Activated naive CD8-positive, alpha-beta T cell (primary cell): Measurements from ENCODE around the gene IVD.

Experiments
- H3K27ac Mint-ChIP-seq: one replicate; pipeline ENCODE4 v1.8.0; 2021; ENCODE audit warnings: mixed read lengths
- H3K27me3 Mint-ChIP-seq: one replicate; pipeline ENCODE4 v1.8.0; 2021; ENCODE audit warnings: mixed read lengths
- H3K36me3 Mint-ChIP-seq: one replicate; pipeline ENCODE4 v1.8.0; 2021; ENCODE audit warnings: mixed read lengths
- H3K4me1 Mint-ChIP-seq: one replicate; pipeline ENCODE4 v1.8.0; 2021; ENCODE audit warnings: low read depth, mixed read lengths
- H3K4me3 Mint-ChIP-seq: one replicate; pipeline ENCODE4 v1.8.0; 2021; ENCODE audit warnings: mild to moderate bottlenecking, mixed read lengths
- H3K9me3 Mint-ChIP-seq: one replicate; pipeline ENCODE4 v1.8.0; 2021; ENCODE audit warnings: low read depth, mixed read lengths

Gene IVD

DNA sequence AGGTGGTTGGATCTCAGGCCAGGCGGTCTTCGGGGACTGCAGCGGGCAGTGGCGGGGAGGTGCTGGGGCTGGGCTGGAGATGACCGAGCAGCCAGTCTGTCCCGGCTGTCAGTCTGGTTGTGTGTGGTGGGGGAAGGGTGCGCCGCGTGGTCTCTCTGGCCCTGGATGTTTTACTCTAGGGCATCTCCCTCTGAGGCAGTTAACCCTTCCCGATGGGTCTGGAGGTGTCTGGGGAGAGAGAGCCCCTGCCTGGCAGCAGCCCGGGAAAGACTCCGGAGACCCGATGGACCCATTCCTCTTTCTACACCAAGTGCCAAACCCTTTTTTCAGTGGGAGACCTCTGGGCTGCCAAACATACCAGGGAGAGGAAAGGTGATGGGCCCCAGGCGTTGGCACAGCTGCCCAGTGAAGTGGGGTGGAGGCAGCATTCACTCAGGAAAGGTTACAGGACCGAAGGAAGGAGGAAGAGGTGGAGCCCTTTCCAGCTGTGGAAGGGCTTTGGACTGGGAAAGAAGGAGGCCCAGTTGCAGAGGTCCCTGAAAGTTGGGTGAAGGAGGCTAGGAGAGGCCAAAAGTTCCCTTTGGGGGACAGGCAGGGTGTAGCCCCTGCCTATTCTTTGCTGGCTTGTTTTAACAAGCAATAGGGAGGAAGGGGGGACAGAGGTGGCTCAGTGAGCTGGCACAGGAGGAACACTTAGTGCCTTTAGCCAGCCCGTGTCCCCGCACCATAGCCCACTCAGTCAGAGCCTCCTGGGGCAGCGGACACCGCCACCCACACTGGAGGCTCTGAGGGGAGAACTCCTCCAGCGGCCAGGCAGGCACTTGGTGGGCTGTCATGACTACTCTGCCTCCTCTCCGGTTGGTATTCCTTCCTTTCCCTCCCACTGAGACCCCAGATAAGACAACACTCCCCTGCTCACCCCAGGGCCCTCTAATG is 32.4 kb downstream of the IVD start:
- Mint-ChIP-seq H3K4me1 (peaks cover 35% of the 10 kb centered on the region), H3K9me3 (no peaks in the 10 kb centered on the region), H3K4me3 (no peak overlapping the region), H3K36me3 (no peaks in the 10 kb centered on the region), H3K27ac (no peak overlapping the region), H3K27me3 (peaks cover 5% of the 10 kb centered on the region)

DNA sequence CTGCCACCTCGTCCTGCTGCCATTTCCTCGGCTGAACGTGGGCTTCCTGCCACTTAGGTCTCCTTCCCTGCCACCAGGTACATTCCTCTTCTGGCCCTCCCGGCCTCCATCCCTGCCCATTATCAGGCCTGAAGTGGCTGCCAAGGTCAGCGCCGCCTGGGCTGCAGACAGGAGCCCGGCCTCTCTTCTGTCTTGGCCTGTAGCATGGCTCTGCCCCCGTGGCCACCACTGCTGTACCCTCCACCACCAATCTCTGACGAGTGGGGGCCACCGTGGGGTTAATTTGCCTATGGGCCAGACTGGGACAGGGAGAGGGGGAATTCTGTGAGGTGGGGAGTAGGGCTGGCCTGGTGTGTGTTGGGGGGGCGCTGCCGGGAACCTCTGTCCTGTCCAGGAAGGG is 33.1 kb downstream of the IVD start:
- Mint-ChIP-seq H3K36me3 (no peaks in the 10 kb centered on the region), H3K9me3 (no peaks in the 10 kb centered on the region), H3K4me1 (peaks cover 42% of the 10 kb centered on the region), H3K4me3 (no peak overlapping the region), H3K27me3 (peaks cover 5% of the 10 kb centered on the region), H3K27ac (no peak overlapping the region)

DNA sequence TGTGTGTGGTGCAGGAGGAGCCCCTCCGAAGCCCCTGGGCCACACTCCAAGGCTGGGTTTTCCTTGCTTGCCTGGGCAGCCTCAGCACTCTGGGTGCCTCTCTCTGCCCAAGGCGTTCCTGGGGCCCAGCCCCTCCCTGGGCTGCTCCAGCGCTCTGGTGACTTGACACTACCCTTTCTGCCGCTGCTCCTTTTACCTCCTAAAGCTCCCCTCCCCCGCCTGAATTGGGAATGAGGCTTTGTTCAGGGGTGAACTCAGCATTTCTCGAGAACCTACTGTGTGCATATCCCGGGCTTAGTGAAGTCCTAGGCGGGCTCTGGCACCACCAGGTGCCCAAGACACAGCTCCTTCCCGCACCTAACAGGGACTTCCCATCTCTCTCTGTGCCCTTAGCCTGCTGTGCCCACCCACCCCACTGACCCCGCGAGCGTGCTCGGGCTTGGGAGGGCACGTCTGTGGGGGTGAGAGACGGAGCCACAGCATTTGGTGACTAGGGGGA is 33.9 kb downstream of the IVD start:
- peaks cover 50% of the 10 kb centered on the region for H3K4me1 Mint-ChIP-seq
- H3K36me3 Mint-ChIP-seq = no peaks in the 10 kb centered on the region
- H3K4me3 Mint-ChIP-seq = peak overlapping the region; percentile 95
- H3K9me3 Mint-ChIP-seq = no peaks in the 10 kb centered on the region
- H3K27ac Mint-ChIP-seq = peak overlapping the region; percentile 80
- peaks cover 5% of the 10 kb centered on the region for H3K27me3 Mint-ChIP-seq

DNA sequence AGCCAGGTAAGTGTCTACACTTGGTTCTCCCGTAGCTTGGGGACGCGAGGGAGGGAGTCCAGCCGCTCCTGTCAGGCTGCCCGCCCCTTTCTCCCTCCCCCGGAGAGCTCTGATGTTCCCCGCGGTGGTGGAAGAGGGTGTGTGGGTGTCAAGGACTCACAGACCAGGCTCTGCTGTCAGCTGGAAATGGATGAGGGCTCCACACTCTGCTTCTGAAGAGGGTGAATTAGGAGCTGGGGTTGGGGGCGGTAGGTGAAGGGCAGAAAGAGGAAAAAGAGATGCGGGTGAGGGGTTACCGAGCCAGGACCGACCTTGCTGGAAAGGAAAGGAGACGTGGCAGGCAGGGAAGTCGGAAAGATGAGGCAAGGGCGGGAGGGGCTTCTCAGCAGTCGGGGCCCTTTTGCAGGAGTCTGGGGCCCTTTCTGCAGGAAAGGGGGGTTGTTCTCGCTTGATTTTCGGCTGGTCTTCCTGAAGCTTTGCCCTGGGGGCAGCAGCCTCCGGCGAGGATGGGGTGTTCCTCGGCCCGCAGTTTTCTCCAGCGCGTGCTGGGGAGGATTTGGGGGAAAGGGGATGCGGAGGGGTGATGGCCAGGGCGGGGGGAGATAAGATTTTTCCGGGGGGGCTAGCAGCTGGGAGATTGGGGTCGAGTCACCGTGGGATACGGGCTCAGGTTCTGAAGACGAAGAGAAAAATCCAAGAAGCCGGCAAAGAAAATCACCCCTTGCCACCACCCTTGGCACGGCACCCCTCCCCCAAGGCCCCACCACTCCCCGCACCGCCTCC is 34.6 kb downstream of the IVD start:
- peaks cover 52% of the 10 kb centered on the region for H3K4me1 Mint-ChIP-seq
- peaks cover 5% of the 10 kb centered on the region for H3K27me3 Mint-ChIP-seq
- H3K9me3 Mint-ChIP-seq = no peaks in the 10 kb centered on the region
- H3K36me3 Mint-ChIP-seq = no peaks in the 10 kb centered on the region
- H3K4me3 Mint-ChIP-seq = peak overlapping the region; percentile 95
- H3K27ac Mint-ChIP-seq = peak overlapping the region; percentile 80

DNA sequence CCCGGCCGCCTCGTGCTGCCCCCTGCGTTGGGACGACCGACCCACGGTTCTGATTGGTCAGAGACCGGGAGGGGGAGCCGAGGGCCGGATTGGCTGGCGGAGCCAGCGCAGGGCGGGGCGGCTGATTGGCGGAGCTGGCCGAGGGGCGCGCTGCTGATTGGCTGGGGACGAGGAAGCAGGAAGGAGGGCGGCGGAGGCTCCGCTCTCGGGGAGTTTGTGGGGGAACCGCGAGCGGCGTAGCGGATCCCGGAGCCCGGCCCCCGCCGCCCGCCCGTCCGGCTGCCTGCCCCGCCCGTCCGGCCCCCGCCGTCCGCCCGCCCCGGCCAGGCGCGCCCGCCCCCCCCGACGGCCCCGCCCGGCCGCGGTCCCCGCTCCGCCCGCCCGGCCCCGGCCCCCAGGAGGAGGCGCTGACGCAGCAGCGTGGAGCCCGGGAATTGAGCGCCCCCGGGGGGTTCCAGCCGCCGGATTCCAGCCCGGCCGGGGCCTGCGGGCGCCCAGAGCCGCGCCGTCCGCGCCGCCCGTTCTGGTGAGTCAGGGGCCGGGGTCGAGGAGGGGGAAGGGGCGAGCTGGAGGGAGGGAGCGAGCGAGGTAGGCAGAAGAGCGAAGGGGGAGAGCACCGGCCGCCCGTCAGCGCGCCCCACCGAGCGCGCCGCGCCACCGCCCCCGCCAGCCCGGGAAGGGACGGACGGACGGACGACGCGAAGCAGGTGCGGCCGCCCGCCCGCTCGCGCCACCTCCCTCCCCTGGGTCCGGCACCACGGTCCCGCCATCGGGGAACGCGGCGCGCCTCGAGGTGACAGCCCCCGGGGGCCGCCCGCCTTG is 35.4 kb downstream of the IVD start, which contains the start of gene BAHD1:
TSS of gene BAHD1 (plus strand) at position 211 of the 822 bp plus-strand sequence. CDS start 17,512 bp downstream, outside the sequence.
- Mint-ChIP-seq H3K36me3 (no peaks in the 10 kb centered on the region), H3K9me3 (no peaks in the 10 kb centered on the region), H3K4me1 (peaks cover 53% of the 10 kb centered on the region), H3K27me3 (peaks cover 3% of the 10 kb centered on the region), H3K4me3 (peak within 1 kb of the TSS; percentile 95), H3K27ac (peak within 1 kb of the TSS; percentile 80)

DNA sequence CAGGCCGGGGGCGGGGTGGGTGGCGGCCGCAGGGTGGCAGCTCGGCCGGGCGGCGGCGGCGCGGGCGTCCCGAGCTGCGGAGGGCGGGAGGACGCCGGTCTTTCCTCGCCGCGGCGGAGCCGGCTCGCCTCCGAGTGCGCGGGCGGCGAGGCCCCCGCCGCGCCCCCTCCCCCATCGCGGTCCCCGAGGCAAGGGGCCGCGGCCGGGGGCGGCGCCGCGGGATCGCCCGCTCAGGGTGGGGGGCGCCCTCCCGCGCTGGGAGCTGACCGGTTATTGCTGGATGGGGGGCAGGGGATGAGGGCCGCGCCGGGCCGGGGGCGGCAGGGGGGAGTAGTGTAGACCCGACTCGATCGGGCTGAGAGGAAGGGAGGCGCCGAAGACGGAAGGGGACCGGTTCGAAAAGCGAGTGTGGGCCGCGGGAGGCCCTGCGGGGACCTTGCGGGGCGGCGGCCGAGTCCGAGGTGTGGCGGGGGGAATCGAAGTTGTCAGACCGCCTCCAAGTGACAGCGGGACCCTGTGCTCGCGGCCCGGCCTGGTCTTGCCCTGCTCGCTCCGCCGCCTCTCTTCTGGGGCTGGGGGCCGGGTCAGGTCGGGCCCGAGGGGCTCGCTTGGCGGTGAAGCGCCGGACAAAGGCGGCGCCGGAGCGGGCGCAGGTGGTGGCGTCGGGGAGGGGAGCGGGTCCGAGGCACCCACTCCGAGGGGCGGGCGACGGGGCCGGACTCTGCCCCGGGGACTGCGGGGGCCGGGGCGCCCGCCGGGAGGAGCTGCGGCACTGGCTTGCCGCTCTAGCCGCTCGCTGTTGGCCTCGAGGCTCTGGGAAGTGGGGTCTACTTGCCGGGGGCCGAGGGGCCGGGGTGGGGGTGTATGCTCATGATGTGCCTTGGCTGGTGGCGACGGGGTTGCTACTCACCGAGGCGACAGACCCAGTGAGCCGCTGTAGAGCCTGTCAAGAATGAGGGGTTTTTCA is 36.3 kb downstream of the IVD start:
- Mint-ChIP-seq H3K4me1 (peaks cover 49% of the 10 kb centered on the region), H3K9me3 (no peaks in the 10 kb centered on the region), H3K4me3 (peak overlapping the region; percentile 89), H3K27me3 (peaks cover 3% of the 10 kb centered on the region), H3K36me3 (no peaks in the 10 kb centered on the region), H3K27ac (peak overlapping the region; percentile 77)

DNA sequence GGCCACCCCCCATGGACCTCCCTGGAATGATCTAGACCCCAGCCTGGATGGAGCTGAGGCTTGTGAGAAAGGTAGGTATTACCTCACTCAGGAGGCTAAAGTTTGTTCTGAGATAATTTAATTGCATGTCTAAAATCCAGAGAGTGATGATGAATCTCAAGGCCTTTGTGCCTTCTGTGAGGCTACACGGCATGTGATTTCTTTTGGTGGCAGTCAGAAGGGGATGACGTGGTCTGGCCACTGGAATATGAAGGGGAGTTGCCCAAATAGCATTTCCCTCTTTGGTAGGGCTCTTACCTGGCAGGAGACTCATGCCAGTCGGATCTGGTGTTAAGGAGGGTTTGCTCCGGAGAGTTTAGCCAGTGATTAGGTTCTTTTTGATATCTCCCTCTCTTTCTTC is 37.7 kb downstream of the IVD start:
- no peaks in the 10 kb centered on the region for H3K36me3 Mint-ChIP-seq
- H3K4me1 Mint-ChIP-seq = peaks cover 46% of the 10 kb centered on the region
- no peaks in the 10 kb centered on the region for H3K9me3 Mint-ChIP-seq
- no peak overlapping the region for H3K27ac Mint-ChIP-seq
- H3K27me3 Mint-ChIP-seq = peaks cover 3% of the 10 kb centered on the region
- peak overlapping the region; percentile 89 for H3K4me3 Mint-ChIP-seq

DNA sequence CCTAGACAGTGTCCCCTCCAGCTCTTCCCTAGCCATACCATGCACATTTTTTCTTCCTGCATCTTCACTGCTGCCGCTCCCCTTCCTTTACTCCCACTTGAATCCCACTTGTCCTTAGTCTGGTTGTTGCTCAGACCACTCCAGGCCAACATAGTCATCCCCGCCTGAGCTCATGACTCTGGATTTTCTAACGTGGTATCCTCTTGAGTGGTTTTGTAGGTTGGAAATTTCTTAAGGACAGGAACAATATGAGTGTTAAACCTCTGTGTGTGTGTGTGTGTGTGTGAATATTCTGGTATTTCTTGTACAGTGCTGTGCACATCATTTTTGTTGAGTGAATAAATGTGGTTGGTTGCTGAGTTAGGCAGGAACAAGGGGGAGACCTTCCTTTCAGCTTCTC is 38.3 kb downstream of the IVD start:
- Mint-ChIP-seq H3K4me3 (peak overlapping the region; percentile 89), H3K4me1 (peaks cover 48% of the 10 kb centered on the region), H3K27me3 (peaks cover under 1% of the 10 kb centered on the region), H3K27ac (no peak overlapping the region), H3K36me3 (no peaks in the 10 kb centered on the region), H3K9me3 (no peaks in the 10 kb centered on the region)

DNA sequence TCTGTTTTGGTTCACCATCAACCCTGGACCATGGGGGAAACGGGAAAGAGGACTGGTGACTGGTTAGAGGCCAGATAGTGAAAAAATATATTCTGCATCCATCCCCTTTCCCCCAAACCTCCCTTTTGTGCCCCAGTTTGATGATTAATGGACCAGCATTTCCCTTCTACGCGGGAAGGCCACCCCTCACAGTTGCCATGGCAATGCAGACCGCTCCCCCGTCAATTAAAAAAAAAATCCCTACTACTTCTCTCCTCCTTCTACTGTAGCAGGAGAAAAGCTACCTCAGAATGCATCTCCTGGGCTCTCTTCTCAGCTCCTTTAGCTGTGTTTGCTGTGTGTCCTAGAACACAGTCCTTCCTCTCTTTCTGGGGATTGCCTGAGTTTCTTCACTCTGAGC is 39.1 kb downstream of the IVD start:
- Mint-ChIP-seq H3K9me3 (no peaks in the 10 kb centered on the region), H3K4me1 (peaks cover 51% of the 10 kb centered on the region), H3K36me3 (no peaks in the 10 kb centered on the region), H3K27ac (no peak overlapping the region), H3K4me3 (no peak overlapping the region), H3K27me3 (no peaks in the 10 kb centered on the region)

DNA sequence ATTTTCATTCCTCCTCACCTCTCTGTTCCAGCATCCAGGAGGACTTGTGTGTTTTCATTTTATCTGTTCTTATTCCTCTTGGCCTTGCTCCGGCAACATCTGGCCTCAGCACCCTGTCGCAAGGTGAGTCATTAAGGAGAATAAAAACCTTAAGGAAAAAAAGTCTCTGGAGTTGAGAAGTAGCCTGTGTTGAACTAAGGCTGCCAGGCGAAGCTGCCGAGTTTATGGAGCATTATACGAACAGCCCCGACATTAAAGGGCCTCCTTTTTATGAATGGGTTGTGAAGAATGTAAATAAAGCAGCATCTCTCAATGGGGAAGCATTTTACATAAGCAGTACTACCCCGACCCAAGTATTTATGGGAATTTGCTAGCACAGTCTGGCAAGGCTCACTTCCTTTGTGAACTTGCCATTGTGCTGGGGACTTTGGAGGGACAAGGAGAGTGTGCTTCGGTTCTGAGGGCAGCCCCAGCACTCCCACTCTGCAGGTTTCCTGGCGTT is 39.9 kb downstream of the IVD start:
- Mint-ChIP-seq H3K4me3 (no peak overlapping the region), H3K27ac (no peak overlapping the region), H3K4me1 (peaks cover 54% of the 10 kb centered on the region), H3K36me3 (no peaks in the 10 kb centered on the region), H3K9me3 (no peaks in the 10 kb centered on the region), H3K27me3 (no peaks in the 10 kb centered on the region)

DNA sequence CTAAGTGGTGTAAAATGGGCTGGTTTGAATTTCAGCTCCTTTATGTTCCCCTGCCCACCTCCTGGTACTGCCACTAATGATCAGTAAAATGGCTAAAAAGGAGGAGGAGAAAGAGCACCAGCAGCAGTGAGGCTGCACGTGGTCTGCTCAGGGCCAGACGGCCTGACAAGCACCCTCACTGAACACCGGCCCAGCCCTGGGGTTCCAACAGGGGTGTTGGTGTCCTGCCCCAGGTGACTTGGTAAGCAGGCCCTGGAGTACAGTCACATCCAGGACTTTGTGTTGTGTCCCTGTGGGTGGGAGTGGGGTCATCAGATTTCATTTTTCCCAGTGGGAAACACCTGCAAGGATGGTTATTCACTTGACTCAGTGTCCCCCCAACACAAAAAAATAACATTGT is 40.5 kb downstream of the IVD start:
- Mint-ChIP-seq H3K4me3 (no peak overlapping the region), H3K4me1 (peaks cover 58% of the 10 kb centered on the region), H3K9me3 (no peaks in the 10 kb centered on the region), H3K36me3 (no peaks in the 10 kb centered on the region), H3K27ac (no peak overlapping the region), H3K27me3 (no peaks in the 10 kb centered on the region)

DNA sequence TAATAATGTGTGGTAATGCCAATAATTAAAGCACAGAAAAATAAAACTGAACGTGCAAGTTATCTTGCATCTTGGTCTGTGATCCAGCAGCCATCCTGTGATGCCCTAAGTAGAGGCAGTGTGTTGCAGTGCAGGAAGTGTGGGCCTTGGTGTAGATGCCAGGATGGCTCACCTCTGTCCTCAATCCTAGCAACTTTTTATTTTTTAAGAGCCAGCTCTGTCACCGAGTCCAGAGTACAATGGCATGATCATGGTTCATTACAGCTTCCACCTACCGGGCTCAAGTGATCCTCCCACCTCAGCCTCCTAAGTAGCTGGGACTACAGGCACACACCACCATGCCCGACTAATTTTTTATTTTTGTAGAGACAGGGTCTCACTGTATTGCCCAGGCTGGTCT is 42.8 kb downstream of the IVD start:
- Mint-ChIP-seq H3K4me1 (peaks cover 69% of the 10 kb centered on the region), H3K36me3 (no peaks in the 10 kb centered on the region), H3K27me3 (no peaks in the 10 kb centered on the region), H3K9me3 (no peaks in the 10 kb centered on the region), H3K4me3 (no peak overlapping the region), H3K27ac (no peak overlapping the region)

DNA sequence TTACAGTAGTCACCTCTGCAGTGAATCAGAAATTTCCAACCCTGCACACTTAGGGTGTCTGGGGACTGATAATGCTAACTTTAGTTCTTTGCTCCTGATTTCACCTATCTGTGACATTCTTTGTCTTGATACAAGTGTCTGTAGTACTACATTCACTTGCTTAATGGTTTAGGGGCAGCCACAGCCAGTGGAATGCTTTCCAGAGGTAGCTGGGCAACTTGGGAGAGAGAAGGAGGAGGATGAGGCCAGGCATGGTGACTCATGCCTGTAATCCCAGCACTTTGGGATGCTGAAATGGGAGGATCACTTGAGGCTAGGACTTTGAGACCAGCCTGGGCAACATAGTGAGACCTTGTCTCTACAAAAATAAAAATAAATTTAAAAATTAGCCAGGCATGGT is 43.7 kb downstream of the IVD start:
- H3K27ac Mint-ChIP-seq = peak overlapping the region; percentile 7
- no peaks in the 10 kb centered on the region for H3K27me3 Mint-ChIP-seq
- H3K36me3 Mint-ChIP-seq = no peaks in the 10 kb centered on the region
- H3K9me3 Mint-ChIP-seq = no peaks in the 10 kb centered on the region
- H3K4me3 Mint-ChIP-seq = peak overlapping the region; percentile 34
- H3K4me1 Mint-ChIP-seq = peaks cover 69% of the 10 kb centered on the region
